ENCODE measurements around the gene NUP42.
"Not testable (repeated sequence)": the region's sequence is repeated elsewhere in the genome, so short reads cannot be mapped to it uniquely, and the experiment has no call there.

DNA sequence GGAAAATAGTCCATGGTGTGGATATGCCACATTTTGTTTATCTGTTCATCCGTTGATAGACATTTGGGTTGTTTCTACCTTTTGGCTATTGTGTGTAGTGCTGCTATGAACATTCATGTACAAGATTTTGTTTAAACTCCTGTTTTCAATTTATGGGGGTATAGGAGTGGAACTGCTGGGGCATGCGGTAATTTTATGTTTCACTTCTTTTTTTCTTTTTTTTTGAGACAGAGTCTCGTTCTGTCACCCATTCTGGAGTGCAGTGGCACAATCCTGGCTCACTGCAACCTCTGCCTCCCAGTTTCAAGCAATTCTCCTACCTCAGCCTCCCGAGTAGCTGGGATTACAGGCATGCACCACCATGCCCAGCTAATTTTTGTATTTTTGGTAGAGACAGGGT, 42.5 kb downstream of the NUP42 start:
- not testable (repeated sequence) for TF ChIP-seq POLR2A, POLR2AphosphoS5 (IDR thresholded peaks at IDR 0.05; ENCODE audit: low read depth, low read length)
